Eye (tissue), 1 donor: Measurements from ENCODE around the gene RSPH10B2.
A peak's percentile ranks its signal among the peaks of the same experiment; 100 is the strongest.
"Not testable (repeated sequence)": the region's sequence is repeated elsewhere in the genome, so short reads cannot be mapped to it uniquely, and the experiment has no call there.

Experiments
- DNase-seq: peaks from one replicate; pipeline ENCODE4 v3.0.0-alpha.2; 2015

Gene RSPH10B2

GRCh38 chr7:6792113-6792872 is 38.4 kb downstream of the RSPH10B2 start:
- DNase-seq, result not testable (repeated sequence)

- DNase-seq, result not testable (repeated sequence)
These were observed 40.4 kb downstream of the RSPH10B2 start for GRCh38 chr7:6794276-6794675.

GRCh38 chr7:6797218-6797617 is 43.3 kb downstream of the RSPH10B2 start:
- not testable (repeated sequence) for DNase-seq

- not testable (repeated sequence) for DNase-seq
These were observed 44.1 kb downstream of the RSPH10B2 start for GRCh38 chr7:6798047-6798446.

- DNase-seq, result not testable (repeated sequence)
These were observed 46.0 kb downstream of the RSPH10B2 start for GRCh38 chr7:6799887-6800286.

- not testable (repeated sequence) for DNase-seq
These were observed 46.4 kb downstream of the RSPH10B2 start for GRCh38 chr7:6800331-6800730.

- DNase-seq, result not testable (repeated sequence)
These were observed 53.6 kb downstream of the RSPH10B2 start for GRCh38 chr7:6807393-6807918.

- DNase-seq, result not testable (repeated sequence)
These were observed 54.1 kb downstream of the RSPH10B2 start for GRCh38 chr7:6807959-6808358.

GRCh38 chr7:6813011-6813410 is 59.1 kb downstream of the RSPH10B2 start:
- DNase-seq, result not testable (repeated sequence)

- not testable (repeated sequence) for DNase-seq
These were observed 61.6 kb downstream of the RSPH10B2 start for GRCh38 chr7:6815470-6815869.

GRCh38 chr7:6821622-6822021 is 67.7 kb downstream of the RSPH10B2 start:
- not testable (repeated sequence) for DNase-seq

GRCh38 chr7:6825236-6826125 is 71.6 kb downstream of the RSPH10B2 start:
- DNase-seq, result not testable (repeated sequence)

- peak; percentile 69 for DNase-seq
These were observed 72.2 kb downstream of the RSPH10B2 start, which contains the start of gene CCZ1B for GRCh38 chr7:6826151-6826550. Gene CCZ1B, minus strand, starts transcription at chr7:6826275. Its CDS starts 78 bp downstream, at chr7:6826197.

GRCh38 chr7:6827180-6827579 is 73.3 kb downstream of the RSPH10B2 start:
- peak; percentile 4 for DNase-seq

GRCh38 chr7:6829616-6830015 is 75.7 kb downstream of the RSPH10B2 start:
- not testable (repeated sequence) for DNase-seq

- not testable (repeated sequence) for DNase-seq
These were observed 76.1 kb downstream of the RSPH10B2 start for GRCh38 chr7:6830026-6830425.

GRCh38 chr7:6831018-6831725 is 77.3 kb downstream of the RSPH10B2 start:
- no peak for DNase-seq

GRCh38 chr7:6833636-6834035 is 79.7 kb downstream of the RSPH10B2 start:
- DNase-seq, result no peak

GRCh38 chr7:6835521-6835920 is 81.6 kb downstream of the RSPH10B2 start:
- not testable (repeated sequence) for DNase-seq

GRCh38 chr7:6837081-6837480 is 83.2 kb downstream of the RSPH10B2 start:
- DNase-seq, result not testable (repeated sequence)

GRCh38 chr7:6842278-6842921 is 88.5 kb downstream of the RSPH10B2 start:
- DNase-seq, result not testable (repeated sequence)

GRCh38 chr7:6843092-6843491 is 89.2 kb downstream of the RSPH10B2 start:
- DNase-seq, result not testable (repeated sequence)
